H1 (cell line): Measurements from ENCODE around the gene PSME2. TPM values are rescaled to one million over a fixed set of nuclear protein-coding genes. Genes with fewer than 3 reads are reported as not detected.

Experiments used
- CTCF ChIA-PET: fragments of 300-600 bp; sonication (Branson Sonifier 250); formaldehyde crosslinking; loops from one replicate; lab custom pipeline; 2021; ENCODE audit not compliant: partially characterized antibody; lab: Charles Lee
- POLR2A ChIA-PET: fragments of 300-600 bp; sonication (Branson Sonifier 250); formaldehyde crosslinking; loops from one replicate; lab custom pipeline; 2021; ENCODE audit warnings: inconsistent platforms; ENCODE audit not compliant: partially characterized antibody; lab: Charles Lee
- DNase-seq, 2 experiments: peaks; one replicate each; pipeline versions ENCODE4 v3.0.0 to v3.0.0-alpha.2; 2010 to 2022; ENCODE audit warnings: low spot score in 2 of 2, low read depth in 1 of 2, mixed read lengths in 1 of 2
- FAIRE-seq: peaks from 2 replicates; lab custom pipeline; 2011; peaks lifted over from hg19 to GRCh38; lab: Jason Lieb, UNC
- H2AFZ ChIP-seq: 2 replicates; pipeline ENCODE4 v1.8.1; 2012; ENCODE audit warnings: low read length, inconsistent platforms
- H2AK5ac ChIP-seq: 2 replicates; pipeline ENCODE4 v1.6.1; 2013; ENCODE audit warnings: low read depth, low read length
- H2BK120ac ChIP-seq: replicated peaks from 2 replicates; pipeline ENCODE3; 2013; ENCODE audit warnings: low read depth, low read length, inconsistent platforms
- H2BK12ac ChIP-seq: 2 replicates; pipeline ENCODE4 v1.6.1; 2013; ENCODE audit warnings: low read depth, low read length
- H2BK15ac ChIP-seq: 2 replicates; pipeline ENCODE4 v1.6.1; 2013; ENCODE audit warnings: low read length
- H2BK20ac ChIP-seq: 2 replicates; pipeline ENCODE4 v1.6.1; 2013; ENCODE audit warnings: low read length
- H2BK5ac ChIP-seq: 2 replicates; pipeline ENCODE4 v1.6.1; 2013; ENCODE audit warnings: low read depth, low read length
- H3K14ac ChIP-seq: 2 replicates; pipeline ENCODE4 v1.6.1; 2013; ENCODE audit warnings: inconsistent platforms; ENCODE audit not compliant: insufficient read length
- H3K18ac ChIP-seq: 2 replicates; pipeline ENCODE4 v1.6.1; 2013; ENCODE audit warnings: low read length; ENCODE audit errors: extremely low read depth
- H3K23ac ChIP-seq: 2 replicates; pipeline ENCODE4 v1.6.1; 2013; ENCODE audit warnings: inconsistent platforms; ENCODE audit not compliant: insufficient read length
- H3K23me2 ChIP-seq: 2 replicates; pipeline ENCODE4 v1.6.1; 2013; ENCODE audit warnings: low read depth, low read length
- H3K27ac ChIP-seq: 2 replicates; pipeline ENCODE4 v1.6.1; 2011; ENCODE audit warnings: low read depth, low read length, inconsistent platforms
- H3K27me3 ChIP-seq, 4 experiments: replicated peaks in 1 of 4; 1 replicate in 1 of 4; 2 replicates in 3 of 4; pipeline versions ENCODE4 v1.6.1 to v1.8.1; 2011 to 2013; ENCODE audit warnings: low read length in 3 of 4, mild to moderate bottlenecking in 3 of 4, inconsistent platforms in 2 of 4, mixed read lengths in 2 of 4, moderate library complexity in 1 of 4; ENCODE audit not compliant: control insufficient read depth in 3 of 4, insufficient read depth in 3 of 4; ENCODE audit errors: extremely low read depth in 1 of 4
- H3K36me3 ChIP-seq, 4 experiments: 2 replicates each; pipeline versions ENCODE4 v1.6.1 to v1.8.1; 2011 to 2013; ENCODE audit warnings: mild to moderate bottlenecking in 4 of 4, low read length in 3 of 4, moderate library complexity in 2 of 4, control low read depth in 1 of 4, inconsistent platforms in 1 of 4; ENCODE audit not compliant: insufficient read depth in 4 of 4, control insufficient read depth in 2 of 4
- H3K4ac ChIP-seq: replicated peaks from 2 replicates; pipeline ENCODE3; 2013; ENCODE audit warnings: low read length, low read depth, mixed read lengths, inconsistent platforms; ENCODE audit not compliant: insufficient read length
- H3K4me1 ChIP-seq, 4 experiments: replicated peaks in 1 of 4; 1 replicate in 1 of 4; 2 replicates in 3 of 4; pipeline versions ENCODE4 v1.6.1 to v1.8.1; 2011 to 2013; ENCODE audit warnings: low read length in 3 of 4, inconsistent platforms in 2 of 4, mixed read lengths in 1 of 4; ENCODE audit not compliant: insufficient read depth in 4 of 4, control insufficient read depth in 3 of 4
- H3K4me2 ChIP-seq, 2 experiments: 2 replicates each; pipeline versions ENCODE4 v1.6.1 to v1.8.1; 2011 to 2013; ENCODE audit warnings: low read depth in 2 of 2, low read length in 2 of 2, control low read depth in 1 of 2, inconsistent platforms in 1 of 2, mild to moderate bottlenecking in 1 of 2; ENCODE audit not compliant: insufficient read depth in 1 of 2
- H3K4me3 ChIP-seq, 4 experiments: fragments of 200-600, 300-600 bp in 1 of 4; sonication (generic), shearing (Covaris generic), sonication (Bioruptor Twin) in 1 of 4; 2 replicates each; pipeline versions ENCODE4 v1.5.1 to v1.8.1; 2011 to 2016; ENCODE audit warnings: low read length in 4 of 4, low read depth in 3 of 4, control low read depth in 2 of 4, inconsistent platforms in 2 of 4, mild to moderate bottlenecking in 2 of 4, mixed read lengths in 1 of 4, moderate library complexity in 1 of 4; ENCODE audit not compliant: insufficient read depth in 2 of 4; ENCODE audit errors: extremely low read depth in 1 of 4
- H3K56ac ChIP-seq: replicated peaks from 2 replicates; pipeline ENCODE3; 2013; ENCODE audit warnings: low read depth, mild to moderate bottlenecking, mixed read lengths, low read length, inconsistent platforms; ENCODE audit not compliant: insufficient read length
- H3K79me1 ChIP-seq: 2 replicates; pipeline ENCODE4 v1.6.1; 2013; ENCODE audit warnings: low read depth, low read length, control low read depth
- H3K79me2 ChIP-seq, 2 experiments: 2 replicates each; pipeline versions ENCODE4 v1.6.1 to v1.8.1; 2012 to 2013; ENCODE audit warnings: low read length in 2 of 2, mild to moderate bottlenecking in 2 of 2, inconsistent platforms in 1 of 2; ENCODE audit not compliant: insufficient read depth in 2 of 2, control insufficient read depth in 1 of 2
- H3K9ac ChIP-seq, 4 experiments: replicated peaks in 1 of 4; 1 replicate in 1 of 4; 2 replicates in 3 of 4; pipeline versions ENCODE4 v1.6.1 to v1.8.1; 2011 to 2013; ENCODE audit warnings: low read depth in 3 of 4, low read length in 3 of 4, control low read depth in 2 of 4, mild to moderate bottlenecking in 2 of 4, moderate library complexity in 2 of 4, inconsistent platforms in 1 of 4; ENCODE audit errors: extremely low read depth in 1 of 4
- H3K9me3 ChIP-seq, 2 experiments: 2 replicates each; pipeline versions ENCODE4 v1.6.1 to v1.8.1; 2012 to 2013; ENCODE audit warnings: mild to moderate bottlenecking in 2 of 2, moderate library complexity in 2 of 2, control low read depth in 1 of 2, inconsistent platforms in 1 of 2, low read depth in 1 of 2, low read length in 1 of 2, mixed read lengths in 1 of 2; ENCODE audit not compliant: insufficient read depth in 2 of 2
- H4K20me1 ChIP-seq, 2 experiments: replicated peaks in 1 of 2; 2 replicates each; pipeline versions ENCODE3 to v1.8.1; 2011 to 2013; ENCODE audit warnings: inconsistent platforms in 2 of 2, low read length in 2 of 2, mild to moderate bottlenecking in 1 of 2; ENCODE audit not compliant: insufficient read depth in 2 of 2, control insufficient read depth in 1 of 2
- H4K5ac ChIP-seq: 2 replicates; pipeline ENCODE4 v1.6.1; 2013; ENCODE audit warnings: low read length, low read depth, mixed read lengths, inconsistent platforms; ENCODE audit not compliant: insufficient read length
- H4K8ac ChIP-seq: 2 replicates; pipeline ENCODE4 v1.8.0; 2013; ENCODE audit warnings: mild to moderate bottlenecking, moderate library complexity, low read length, inconsistent platforms; ENCODE audit not compliant: insufficient read depth; ENCODE audit errors: extremely low read depth
- H4K91ac ChIP-seq: replicated peaks from 2 replicates; pipeline ENCODE3; 2013; ENCODE audit warnings: low read length, mixed read lengths, inconsistent platforms; ENCODE audit not compliant: insufficient read length
- ASH2L ChIP-seq: fragments of 200-600, 300-600 bp; sonication (generic); IDR thresholded peaks from one replicate; pipeline ENCODE4 v1.7.1; 2017; ENCODE audit warnings: low read length
- BACH1 ChIP-seq: IDR thresholded peaks from 2 replicates; pipeline ENCODE4 v1.6.1; 2012; ENCODE audit warnings: low read length, improper control_type of control experiment
- BCL11A ChIP-seq, 2 experiments: IDR thresholded peaks; one replicate each; pipeline ENCODE4 v1.6.1; 2011; ENCODE audit warnings: low read depth in 2 of 2, low read length in 2 of 2, mild to moderate bottlenecking in 2 of 2
- CREB1 ChIP-seq: IDR thresholded peaks from 2 replicates; pipeline ENCODE4 v1.6.1; 2012; ENCODE audit warnings: inconsistent platforms
- CTBP2 ChIP-seq: IDR thresholded peaks from 2 replicates; pipeline ENCODE4 v1.7.0; 2011; ENCODE audit warnings: borderline replicate concordance, mild to moderate bottlenecking, moderate library complexity, mixed read lengths, low read length; ENCODE audit not compliant: insufficient read depth, insufficient read length
- JUND ChIP-seq: IDR thresholded peaks from 2 replicates; pipeline ENCODE4 v1.6.1; 2011; ENCODE audit warnings: mild to moderate bottlenecking, improper control_type of control experiment, low read length
- POLR2AphosphoS5 ChIP-seq: IDR thresholded peaks from 2 replicates; pipeline ENCODE4 v1.6.1; 2011; ENCODE audit warnings: low read depth, low read length
- SP4 ChIP-seq: IDR thresholded peaks from 2 replicates; pipeline ENCODE4 v1.6.1; 2012; ENCODE audit warnings: low read length, inconsistent platforms
- TAF1 ChIP-seq: IDR thresholded peaks from 2 replicates; pipeline ENCODE4 v1.6.1; 2011; ENCODE audit warnings: mild to moderate bottlenecking, low read depth, low read length
- TCF12 ChIP-seq: IDR thresholded peaks from 2 replicates; pipeline ENCODE4 v1.6.1; 2011; ENCODE audit warnings: low read depth, mild to moderate bottlenecking, low read length
- WGBS, 2 experiments: shearing (Covaris generic) in 1 of 2; methylation state at CpG; one replicate each; pipeline versions ENCODE4 v1.1.6 to v1.1.7; 2013 to 2015; ENCODE audit warnings: low lambda C conversion rate in 2 of 2, mixed read lengths in 2 of 2, inconsistent platforms in 1 of 2, low coverage in 1 of 2, missing lambda C conversion rate in 1 of 2; ENCODE audit not compliant: insufficient replicate concordance in 2 of 2, insufficient coverage in 1 of 2, insufficient read length in 1 of 2; ENCODE audit errors: extremely low coverage in 1 of 2, missing lambda C conversion rate in 1 of 2; 5-methylcytosine and 5-hydroxymethylcytosine counted together
- polyA plus RNA-seq, 7 experiments: library from polyadenylated mRNA; depleted of rRNA in 3 of 7; stranded (reverse) in 5 of 7; unstranded in 2 of 7; fragments of >200 nt in 5 of 7; fragments of 200-250 nt in 2 of 7; gene quantifications; 1 replicate in 5 of 7; 2 replicates in 1 of 7; 4 replicates in 1 of 7; pipeline versions ENCODE4 v1.2.1 to v1.2.3, GENCODE V29; 2011 to 2013; ENCODE audit warnings: missing spikeins in 2 of 7, mixed read lengths in 2 of 7
- total RNA-seq: library from RNA; stranded (reverse); fragmentation: NEBNext Ultra II Directional; extraction: Animal tissue kit (Norgen Biotek cat#: 25700); gene quantifications from 2 replicates; pipeline ENCODE4 v1.2.1, GENCODE V29; 2021
- TF ChIP-seq, protein P1 (sequence below): IDR thresholded peaks from 2 replicates; pipeline ENCODE4 v1.6.1; 2011; ENCODE audit warnings: low read depth, mild to moderate bottlenecking, low read length; ENCODE audit not compliant: insufficient read depth
- TF ChIP-seq, protein P2 (sequence below), 3 experiments: IDR thresholded peaks; 1 replicate in 2 of 3; 2 replicates in 1 of 3; pipeline versions ENCODE4 v1.5.1 to v1.6.1; 2011; ENCODE audit warnings: low read length in 3 of 3, mild to moderate bottlenecking in 3 of 3, inconsistent platforms in 2 of 3, low read depth in 1 of 3, moderate library complexity in 1 of 3; ENCODE audit not compliant: insufficient read depth in 1 of 3; ENCODE audit errors: control extremely low read depth in 1 of 3

The PSME2 gene
- total and polyA plus RNA-seq, 2 of the 8 experiments (the other 6 are each of a cell fraction or from before 2014, with no cell fraction given), result 71.8 to 111 TPM

DNA sequence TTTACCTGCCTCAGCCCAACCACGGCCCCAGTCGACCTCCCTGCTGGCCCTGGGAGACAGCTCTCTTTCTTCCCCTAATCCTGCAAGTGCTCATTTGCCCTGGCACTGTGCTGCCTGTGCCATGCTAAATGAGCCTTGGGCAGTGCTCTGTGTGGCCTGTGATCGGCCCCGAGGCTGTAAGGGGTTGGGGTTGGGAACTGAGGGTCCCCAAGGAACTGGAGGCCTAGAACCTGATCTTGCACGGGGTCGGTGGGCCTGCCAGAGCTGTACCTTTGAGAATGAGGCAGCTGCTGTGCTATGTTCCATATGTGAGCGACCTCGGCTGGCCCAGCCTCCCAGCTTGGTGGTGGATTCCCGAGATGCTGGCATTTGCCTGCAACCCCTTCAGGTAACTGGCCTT is 3.7 kb upstream of the PSME2 start:
- no peak overlapping the region for H2AK5ac ChIP-seq
- H3K4me3 ChIP-seq, result no peak overlapping the region
- no peak overlapping the region for H3K23ac ChIP-seq
- ChIA-PET CTCF (interaction anchor here (0.7 to 3.4 kb wide), 6 partner anchors 8 to 92 kb away, joined by 3 to 26 read pairs (median 4); partner anchors contain the start of genes EMC9, IRF9 and PSME1), POLR2A (interaction anchor here (0.8 to 9.6 kb wide), 13 partner anchors 9 to 92 kb away, joined by 3 to 86 read pairs (median 5); partner anchors contain the start of genes DCAF11, EMC9, IRF9 and NRL)
- no peak overlapping the region for H4K8ac ChIP-seq
- no peak overlapping the region for H2BK20ac ChIP-seq
- peaks cover 17 to 37% (median 35%) of the 10 kb centered on the region in 4 experiments for H3K36me3 ChIP-seq
- no peak for FAIRE-seq
- no peak overlapping the region for H3K9ac ChIP-seq
- H2BK5ac ChIP-seq, result no peak overlapping the region
- H2AFZ ChIP-seq, result no peak overlapping the region
- peaks cover 11% of the 10 kb centered on the region; the same call in 1 of the 2 replicates for H3K79me1 ChIP-seq
- H3K14ac ChIP-seq, result no peak overlapping the region
- H3K18ac ChIP-seq, result no peak overlapping the region
- H3K23me2 ChIP-seq, result peaks cover 10% of the 10 kb centered on the region
- H4K20me1 ChIP-seq, result peaks cover 0 to 22% of the 10 kb centered on the region in 2 experiments
- H2BK15ac ChIP-seq, result no peak overlapping the region
- H3K27me3 ChIP-seq, result no peaks in the 10 kb centered on the region
- no peak overlapping the region for H3K4me2 ChIP-seq
- peaks cover 0 to 28% of the 10 kb centered on the region in 2 experiments; a peak in 3 of 4 replicates for H3K79me2 ChIP-seq
- no peak overlapping the region for H3K4ac ChIP-seq
- no peak overlapping the region for H3K27ac ChIP-seq
- no peak overlapping the region for H4K91ac ChIP-seq
- no peak overlapping the region for H2BK12ac ChIP-seq
- no peak overlapping the region for H4K5ac ChIP-seq
- no peak overlapping the region for H3K56ac ChIP-seq
- WGBS, 2 experiments, result 90% methylated on average over 9 of the region's 9 CpGs; no CpG with 5 or more reads in 1 of the 2 experiments
- no peak for DNase-seq
- H3K9me3 ChIP-seq, result no peaks in the 10 kb centered on the region
- H2BK120ac ChIP-seq, result no peak overlapping the region
- peaks cover 0 to 10% (median 7%) of the 10 kb centered on the region in 4 experiments; a peak in 5 of 7 replicates for H3K4me1 ChIP-seq
- TF ChIP-seq BCL11A (IDR thresholded peaks at IDR 0.05; ENCODE audit: low read depth in 2 of 2, low read length in 2 of 2) (no peak), ASH2L (no peak), JUND (no peak), TCF12 (no peak), CTBP2 (no peak), BACH1 (no peak), TAF1 (no peak), SP4 (no peak), POLR2AphosphoS5 (no peak), CREB1 (no peak)
- TF ChIP-seq, protein P1, sequence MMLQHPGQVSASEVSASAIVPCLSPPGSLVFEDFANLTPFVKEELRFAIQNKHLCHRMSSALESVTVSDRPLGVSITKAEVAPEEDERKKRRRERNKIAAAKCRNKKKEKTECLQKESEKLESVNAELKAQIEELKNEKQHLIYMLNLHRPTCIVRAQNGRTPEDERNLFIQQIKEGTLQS, result no peak
- TF ChIP-seq, protein P2, sequence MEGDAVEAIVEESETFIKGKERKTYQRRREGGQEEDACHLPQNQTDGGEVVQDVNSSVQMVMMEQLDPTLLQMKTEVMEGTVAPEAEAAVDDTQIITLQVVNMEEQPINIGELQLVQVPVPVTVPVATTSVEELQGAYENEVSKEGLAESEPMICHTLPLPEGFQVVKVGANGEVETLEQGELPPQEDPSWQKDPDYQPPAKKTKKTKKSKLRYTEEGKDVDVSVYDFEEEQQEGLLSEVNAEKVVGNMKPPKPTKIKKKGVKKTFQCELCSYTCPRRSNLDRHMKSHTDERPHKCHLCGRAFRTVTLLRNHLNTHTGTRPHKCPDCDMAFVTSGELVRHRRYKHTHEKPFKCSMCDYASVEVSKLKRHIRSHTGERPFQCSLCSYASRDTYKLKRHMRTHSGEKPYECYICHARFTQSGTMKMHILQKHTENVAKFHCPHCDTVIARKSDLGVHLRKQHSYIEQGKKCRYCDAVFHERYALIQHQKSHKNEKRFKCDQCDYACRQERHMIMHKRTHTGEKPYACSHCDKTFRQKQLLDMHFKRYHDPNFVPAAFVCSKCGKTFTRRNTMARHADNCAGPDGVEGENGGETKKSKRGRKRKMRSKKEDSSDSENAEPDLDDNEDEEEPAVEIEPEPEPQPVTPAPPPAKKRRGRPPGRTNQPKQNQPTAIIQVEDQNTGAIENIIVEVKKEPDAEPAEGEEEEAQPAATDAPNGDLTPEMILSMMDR (IDR thresholded peaks at IDR 0.05; ENCODE audit: control extremely low read depth in 1 of 3, insufficient read depth in 1 of 3, low read depth in 1 of 3, low read length in 3 of 3), result no peak
